A172 (cell line): ENCODE data around the gene SNED1. TPM values are rescaled to one million over a fixed set of nuclear protein-coding genes. Genes with fewer than 3 reads are reported as not detected.

Experiments
- DNase-seq: peaks from one replicate; pipeline ENCODE4 v3.0.0-alpha.2; 2015; ENCODE audit warnings: low spot score
- total RNA-seq: library from RNA; depleted of rRNA; stranded (reverse); fragments of >200 nt; shearing (Covaris generic); gene quantifications from 2 replicates; pipeline ENCODE4 v1.2.3, GENCODE V29; 2014

SNED1 gene
- total RNA-seq, 1 experiment from 2014 or later: 5.2 TPM

- no peak for DNase-seq
Observed at GRCh38 chr2:241126771-241127202, 128.4 kb downstream of the SNED1 start.

- DNase-seq: no peak
Observed at GRCh38 chr2:241128266-241128665, 129.8 kb downstream of the SNED1 start.

GRCh38 chr2:241129086-241129871, 130.9 kb downstream of the SNED1 start:
- DNase-seq: no peak

GRCh38 chr2:241130316-241130715, 131.9 kb downstream of the SNED1 start:
- DNase-seq: no peak

- DNase-seq: no peak
Observed at GRCh38 chr2:241131531-241131930, 133.1 kb downstream of the SNED1 start.

- no peak for DNase-seq
Observed at GRCh38 chr2:241132538-241133435, 134.4 kb downstream of the SNED1 start.

GRCh38 chr2:241133436-241133820, 135.0 kb downstream of the SNED1 start:
- no peak for DNase-seq

- no peak for DNase-seq
Observed at GRCh38 chr2:241134711-241135110, 136.3 kb downstream of the SNED1 start.

GRCh38 chr2:241135737-241136136, 137.3 kb downstream of the SNED1 start:
- no peak for DNase-seq

- no peak for DNase-seq
Observed at GRCh38 chr2:241136191-241136590, 137.8 kb downstream of the SNED1 start.

GRCh38 chr2:241136661-241137260, 138.3 kb downstream of the SNED1 start:
- DNase-seq: no peak

- DNase-seq: no peak
Observed at GRCh38 chr2:241137276-241138190, 139.1 kb downstream of the SNED1 start.

- DNase-seq: no peak
Observed at GRCh38 chr2:241138471-241138870, 140.1 kb downstream of the SNED1 start.

GRCh38 chr2:241139531-241140444, 141.4 kb downstream of the SNED1 start:
- no peak for DNase-seq

- no peak for DNase-seq
Observed at GRCh38 chr2:241140445-241140840, 142.0 kb downstream of the SNED1 start.

GRCh38 chr2:241141214-241141770, 142.9 kb downstream of the SNED1 start:
- DNase-seq: no peak

- DNase-seq: no peak
Observed at GRCh38 chr2:241142063-241142462, 143.6 kb downstream of the SNED1 start.

- no peak for DNase-seq
Observed at GRCh38 chr2:241142593-241142992, 144.2 kb downstream of the SNED1 start.
